GM12801 (cell line): Measurements from ENCODE around the gene ERGIC2.

Experiments used
- CTCF ChIP-seq: IDR thresholded peaks from one replicate; pipeline ENCODE4 v1.5.1; 2011; ENCODE audit warnings: control low read depth; ENCODE audit not compliant: insufficient read length; ENCODE audit errors: extremely low read depth

The ERGIC2 gene

GRCh38 chr12:29395356-29395755 is 14.4 kb upstream of the ERGIC2 start:
- TF ChIP-seq CTCF, result no peak

- TF ChIP-seq CTCF, result no peak
Observed at GRCh38 chr12:29389295-29389919, 8.4 kb upstream of the ERGIC2 start.

- TF ChIP-seq CTCF, result no peak
Observed at GRCh38 chr12:29382251-29382650, 1.3 kb upstream of the ERGIC2 start.

GRCh38 chr12:29376118-29376517 is 4.9 kb downstream of the ERGIC2 start:
- TF ChIP-seq CTCF, result no peak

GRCh38 chr12:29374913-29375312 is 6.1 kb downstream of the ERGIC2 start:
- TF ChIP-seq CTCF, result no peak

- no peak for TF ChIP-seq CTCF
Observed at GRCh38 chr12:29374012-29374411, 7.0 kb downstream of the ERGIC2 start.

GRCh38 chr12:29365091-29365490 is 15.9 kb downstream of the ERGIC2 start:
- TF ChIP-seq CTCF, result no peak

GRCh38 chr12:29354954-29355353 is 26.0 kb downstream of the ERGIC2 start:
- no peak for TF ChIP-seq CTCF
